IMR-90 (cell line): ENCODE measurements around the gene SLC7A10. TPM values are rescaled to one million over a fixed set of nuclear protein-coding genes. Genes with fewer than 3 reads are reported as not detected.

Experiments
- ATAC-seq: fragments of 200-7000 bp; cut with Tn5 transposase; 2 replicates; pipeline ENCODE4 v1.9.1; 2020; ENCODE audit warnings: low read depth, mild to moderate bottlenecking, moderate library complexity
- BruUV-seq: library from RNA; stranded (reverse); fragments of 400-500 nt; replicated peaks from 2 replicates; lab custom pipeline; 2021; lab: Mats Ljungman, UMichigan
- CTCF ChIA-PET: fragments of 300-600 bp; formaldehyde crosslinking; extraction: SDS; loops from one replicate; lab custom pipeline; 2021; ENCODE audit warnings: antibody characterized with exemption; lab: Yijun Ruan, JAX
- POLR2A ChIA-PET: fragments of 300-600 bp; sonication (Branson Sonifier 250); formaldehyde crosslinking; loops from one replicate; lab custom pipeline; 2022; ENCODE audit warnings: antibody characterized with exemption; ENCODE audit not compliant: unreplicated experiment; lab: Charles Lee
- DNase-seq: peaks from one replicate; pipeline ENCODE4 v3.0.0; 2013
- H2AFZ ChIP-seq: replicated peaks from 2 replicates; pipeline ENCODE3; 2013; ENCODE audit warnings: low read length, mild to moderate bottlenecking; ENCODE audit not compliant: poor library complexity
- H2AK5ac ChIP-seq: 2 replicates; pipeline ENCODE4 v1.6.1; 2013; ENCODE audit warnings: low read depth, low read length, inconsistent platforms
- H2AK9ac ChIP-seq: replicated peaks from 2 replicates; pipeline ENCODE3; 2013; ENCODE audit warnings: mild to moderate bottlenecking, low read depth, low read length, moderate library complexity; ENCODE audit not compliant: poor library complexity
- H2BK120ac ChIP-seq: 2 replicates; pipeline ENCODE4 v1.6.1; 2013; ENCODE audit warnings: low read depth, low read length, inconsistent platforms
- H2BK15ac ChIP-seq: 3 replicates; pipeline ENCODE4 v1.6.1; 2013; ENCODE audit warnings: low read depth, low read length, inconsistent platforms
- H2BK20ac ChIP-seq: 2 replicates; pipeline ENCODE4 v1.6.1; 2013; ENCODE audit warnings: low read depth, mild to moderate bottlenecking, inconsistent platforms, low read length, moderate library complexity
- H2BK5ac ChIP-seq: 2 replicates; pipeline ENCODE4 v1.6.1; 2013; ENCODE audit warnings: mild to moderate bottlenecking, low read depth, low read length, inconsistent platforms; ENCODE audit not compliant: poor library complexity, severe bottlenecking
- H3K14ac ChIP-seq: replicated peaks from 2 replicates; pipeline ENCODE4 v1.6.1; 2013; ENCODE audit warnings: low read depth, low read length, inconsistent platforms
- H3K18ac ChIP-seq: 2 replicates; pipeline ENCODE4 v1.6.1; 2013; ENCODE audit warnings: low read depth, low read length, control low read depth
- H3K23ac ChIP-seq: 2 replicates; pipeline ENCODE4 v1.6.1; 2013; ENCODE audit warnings: low read depth, low read length, inconsistent platforms
- H3K27ac ChIP-seq: 2 replicates; pipeline ENCODE4 v1.5.1; 2013; ENCODE audit warnings: mild to moderate bottlenecking, control low read depth, low read length; ENCODE audit not compliant: insufficient read depth
- H3K27me3 ChIP-seq: 2 replicates; pipeline ENCODE4 v1.6.1; 2013; ENCODE audit warnings: low read length; ENCODE audit not compliant: control insufficient read depth, insufficient read depth
- H3K36me3 ChIP-seq: 2 replicates; pipeline ENCODE4 v1.6.1; 2013; ENCODE audit warnings: low read length, mixed read lengths; ENCODE audit not compliant: control insufficient read depth, insufficient read depth
- H3K4ac ChIP-seq: 2 replicates; pipeline ENCODE4 v1.6.1; 2013; ENCODE audit warnings: low read depth, low read length, inconsistent platforms
- H3K4me1 ChIP-seq: 2 replicates; pipeline ENCODE4 v1.6.1; 2013; ENCODE audit warnings: low read length, mixed read lengths; ENCODE audit not compliant: control insufficient read depth, insufficient read depth
- H3K4me2 ChIP-seq: 2 replicates; pipeline ENCODE4 v1.6.1; 2013; ENCODE audit warnings: low read depth, mild to moderate bottlenecking, control low read depth, low read length, moderate library complexity
- H3K4me3 ChIP-seq: 2 replicates; pipeline ENCODE4 v1.5.1; 2013; ENCODE audit warnings: low read depth, mild to moderate bottlenecking, control low read depth, low read length, moderate library complexity; ENCODE audit not compliant: insufficient read depth
- H3K56ac ChIP-seq: 2 replicates; pipeline ENCODE4 v1.6.1; 2013; ENCODE audit warnings: low read length, inconsistent platforms; ENCODE audit not compliant: insufficient read depth; ENCODE audit errors: extremely low read depth
- H3K79me1 ChIP-seq, 2 experiments: 2 replicates each; pipeline ENCODE4 v1.6.1; 2013; ENCODE audit warnings: low read length in 2 of 2, inconsistent platforms in 1 of 2, low read depth in 1 of 2
- H3K9ac ChIP-seq: 2 replicates; pipeline ENCODE4 v1.6.1; 2013; ENCODE audit warnings: low read depth, low read length, control low read depth
- H3K9me1 ChIP-seq: 2 replicates; pipeline ENCODE4 v1.6.1; 2013; ENCODE audit warnings: low read length, inconsistent platforms; ENCODE audit not compliant: insufficient read depth
- H3K9me3 ChIP-seq: 2 replicates; pipeline ENCODE4 v1.6.1; 2013; ENCODE audit warnings: low read length; ENCODE audit not compliant: control insufficient read depth, insufficient read depth
- H4K20me1 ChIP-seq: 2 replicates; pipeline ENCODE4 v1.6.1; 2013; ENCODE audit warnings: low read length, inconsistent platforms; ENCODE audit not compliant: insufficient read depth
- H4K5ac ChIP-seq: 2 replicates; pipeline ENCODE4 v1.6.1; 2013; ENCODE audit warnings: mild to moderate bottlenecking, low read depth, low read length, control low read depth
- H4K8ac ChIP-seq, 2 experiments: 2 replicates each; pipeline ENCODE4 v1.6.1; 2013; ENCODE audit warnings: low read depth in 2 of 2, low read length in 2 of 2, control low read depth in 1 of 2, inconsistent platforms in 1 of 2
- H4K91ac ChIP-seq: 2 replicates; pipeline ENCODE4 v1.6.1; 2013; ENCODE audit warnings: low read depth, low read length, inconsistent platforms; ENCODE audit not compliant: insufficient read depth
- BHLHE40 ChIP-seq: fragments of 150-350 bp; IDR thresholded peaks from 2 replicates; pipeline ENCODE4 v1.6.1; 2016; ENCODE audit warnings: mild to moderate bottlenecking, low read depth, low read length
- CEBPB ChIP-seq: IDR thresholded peaks from 2 replicates; pipeline ENCODE4 v1.6.1; 2012; ENCODE audit warnings: low read depth, low read length, improper control_type of control experiment
- CHD1 ChIP-seq: IDR thresholded peaks from 2 replicates; pipeline ENCODE4 v1.6.1; 2012; ENCODE audit warnings: low read depth, low read length, improper control_type of control experiment
- ELK1 ChIP-seq: fragments of 150-350 bp; IDR thresholded peaks from 2 replicates; pipeline ENCODE4 v1.6.1; 2016; ENCODE audit warnings: low read depth, mild to moderate bottlenecking, low read length, moderate library complexity, borderline replicate concordance
- FOS ChIP-seq: fragments of 150-350 bp; IDR thresholded peaks from 2 replicates; pipeline ENCODE4 v1.6.1; 2016; ENCODE audit warnings: low read depth, low read length
- MAFK ChIP-seq: IDR thresholded peaks from 2 replicates; pipeline ENCODE4 v1.6.1; 2012; ENCODE audit warnings: low read depth, low read length, improper control_type of control experiment
- MAZ ChIP-seq: IDR thresholded peaks from 2 replicates; pipeline ENCODE4 v1.6.1; 2012; ENCODE audit warnings: low read depth, mild to moderate bottlenecking, low read length, improper control_type of control experiment, moderate library complexity, borderline replicate concordance
- MXI1 ChIP-seq: IDR thresholded peaks from 2 replicates; pipeline ENCODE4 v1.6.1; 2012; ENCODE audit warnings: low read depth, mild to moderate bottlenecking, low read length, moderate library complexity, borderline replicate concordance
- NFE2L2 ChIP-seq: fragments of 150-350 bp; IDR thresholded peaks from 2 replicates; pipeline ENCODE4 v1.6.1; 2016; ENCODE audit warnings: low read depth, mild to moderate bottlenecking, low read length
- POLR2A ChIP-seq: IDR thresholded peaks from 2 replicates; pipeline ENCODE4 v1.6.1; 2012; ENCODE audit warnings: mild to moderate bottlenecking, low read depth, low read length
- RCOR1 ChIP-seq: IDR thresholded peaks from 2 replicates; pipeline ENCODE4 v1.6.1; 2012; ENCODE audit warnings: mild to moderate bottlenecking, low read length, improper control_type of control experiment; ENCODE audit not compliant: insufficient replicate concordance
- RFX5 ChIP-seq: IDR thresholded peaks from 2 replicates; pipeline ENCODE4 v1.8.0; 2012; ENCODE audit warnings: low read depth, mild to moderate bottlenecking, low read length, moderate library complexity
- SMC3 ChIP-seq: fragments of 150-350 bp; IDR thresholded peaks from 2 replicates; pipeline ENCODE4 v1.6.1; 2016; ENCODE audit warnings: low read depth, mild to moderate bottlenecking, antibody characterized with exemption, low read length, moderate library complexity
- USF2 ChIP-seq: fragments of 150-350 bp; IDR thresholded peaks from 2 replicates; pipeline ENCODE4 v1.6.1; 2017; ENCODE audit warnings: mild to moderate bottlenecking, antibody characterized with exemption, low read length, low read depth
- WGBS, 2 experiments: methylation state at CpG; one replicate each; pipeline versions ENCODE4 v1.1.5 to v1.1.7; 2013; ENCODE audit warnings: missing lambda C conversion rate in 2 of 2; ENCODE audit not compliant: insufficient read length in 1 of 2; ENCODE audit errors: extremely low coverage in 2 of 2; 5-methylcytosine and 5-hydroxymethylcytosine counted together
- dilution Hi-C: fragments of 300-500 bp; cut with HindIII; formaldehyde crosslinking; loops from one replicate; pipeline ENCODE4 v1.14.3; 2018; ENCODE audit warnings: low sequenced_read_pairs; ENCODE audit not compliant: unreplicated experiment
- in situ Hi-C: fragments of 300-500 bp; cut with MboI; formaldehyde crosslinking; loops from 3 replicates; pipeline ENCODE4 v1.14.3; 2019; ENCODE audit warnings: low sequenced_read_pairs, inconsistent platforms, mixed read lengths
- intact Hi-C: fragments of 100-400 bp; cut with micrococcal nuclease; formaldehyde crosslinking; loops from 2 replicates; pipeline ENCODE4 v1.10.0; 2022
- polyA plus RNA-seq, 3 experiments: library from polyadenylated mRNA; depleted of rRNA; stranded (reverse); fragments of >200 nt; gene quantifications; 2 replicates each; pipeline ENCODE4 v1.2.3, GENCODE V29; 2012; ENCODE audit warnings: low replicate concordance in 1 of 3
- total RNA-seq: library from RNA; depleted of rRNA; stranded (reverse); fragments of >200 nt; gene quantifications from 2 replicates; pipeline ENCODE4 v1.2.3, GENCODE V29; 2012
- TF ChIP-seq, protein P1 (sequence below): conservative IDR thresholded peaks from 2 replicates; pipeline ENCODE4 v1.5.1; 2012; ENCODE audit warnings: mild to moderate bottlenecking, low read depth, low read length, improper control_type of control experiment

SLC7A10 gene
- total and polyA plus RNA-seq, 2 of the 4 experiments (the other 2 are of a cell fraction) = not detected

- Histone ChIP-seq H2BK20ac (no peak overlapping the region), H4K8ac (no peak overlapping the region), H3K23ac (no peak overlapping the region), H3K4ac (no peak overlapping the region), H3K9me1 (no peaks in the 10 kb centered on the region), H2AK5ac (no peak overlapping the region), H4K91ac (no peak overlapping the region), H3K18ac (no peak overlapping the region), H3K56ac (no peak overlapping the region), H3K4me1 (no peaks in the 10 kb centered on the region), H3K79me1 (no peaks in the 10 kb centered on the region), H2BK120ac (no peak overlapping the region), H3K36me3 (no peaks in the 10 kb centered on the region), H4K20me1 (no peaks in the 10 kb centered on the region), H3K27me3 (peaks cover 15% of the 10 kb centered on the region), H4K5ac (no peak overlapping the region), H3K9me3 (peaks cover 2% of the 10 kb centered on the region), H2BK5ac (no peak overlapping the region), H3K4me3 (no peak overlapping the region), H3K14ac (no peak overlapping the region), H3K4me2 (no peak overlapping the region), H2AFZ (no peak overlapping the region), H2AK9ac (no peak overlapping the region), H3K9ac (no peak overlapping the region), H3K27ac (no peak overlapping the region), H2BK15ac (no peak overlapping the region)
- ChIA-PET CTCF (interaction anchor here (0.6 kb wide), 1 partner anchor 738 kb away, joined by 3 read pairs; no protein-coding TSS in a partner anchor), POLR2A (no interaction called here)
- no CpG with 5 or more reads among the region's 2 CpGs for WGBS, 2 experiments
- no TSS peak for BruUV-seq
- ATAC-seq (no peak), DNase-seq (no peak)
- TF ChIP-seq ELK1 (no peak), FOS (no peak), CHD1 (no peak), MAFK (no peak), MAZ (no peak), RCOR1 (no peak), NFE2L2 (no peak), BHLHE40 (no peak), USF2 (no peak), CEBPB (no peak), RFX5 (no peak), POLR2A (no peak), SMC3 (no peak), MXI1 (no peak)
- TF ChIP-seq, protein P1, sequence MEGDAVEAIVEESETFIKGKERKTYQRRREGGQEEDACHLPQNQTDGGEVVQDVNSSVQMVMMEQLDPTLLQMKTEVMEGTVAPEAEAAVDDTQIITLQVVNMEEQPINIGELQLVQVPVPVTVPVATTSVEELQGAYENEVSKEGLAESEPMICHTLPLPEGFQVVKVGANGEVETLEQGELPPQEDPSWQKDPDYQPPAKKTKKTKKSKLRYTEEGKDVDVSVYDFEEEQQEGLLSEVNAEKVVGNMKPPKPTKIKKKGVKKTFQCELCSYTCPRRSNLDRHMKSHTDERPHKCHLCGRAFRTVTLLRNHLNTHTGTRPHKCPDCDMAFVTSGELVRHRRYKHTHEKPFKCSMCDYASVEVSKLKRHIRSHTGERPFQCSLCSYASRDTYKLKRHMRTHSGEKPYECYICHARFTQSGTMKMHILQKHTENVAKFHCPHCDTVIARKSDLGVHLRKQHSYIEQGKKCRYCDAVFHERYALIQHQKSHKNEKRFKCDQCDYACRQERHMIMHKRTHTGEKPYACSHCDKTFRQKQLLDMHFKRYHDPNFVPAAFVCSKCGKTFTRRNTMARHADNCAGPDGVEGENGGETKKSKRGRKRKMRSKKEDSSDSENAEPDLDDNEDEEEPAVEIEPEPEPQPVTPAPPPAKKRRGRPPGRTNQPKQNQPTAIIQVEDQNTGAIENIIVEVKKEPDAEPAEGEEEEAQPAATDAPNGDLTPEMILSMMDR = no peak
- dilution Hi-C loops (no loop called here), in situ Hi-C loops (no loop called here), intact Hi-C loops (no loop called here)
Measured at GRCh38 chr19:33257828-33258227, 32.2 kb upstream of the SLC7A10 start.
